Neutrophil (primary cell): ENCODE data around the gene BRWD1.

Experiments
- H3K27ac ChIP-seq: fragments of 200-600 bp; sonication (generic); 2 replicates; pipeline ENCODE4 v1.5.1; 2016; ENCODE audit warnings: mild to moderate bottlenecking, moderate library complexity
- H3K27me3 ChIP-seq: fragments of 200-600 bp; sonication (generic); 2 replicates; pipeline ENCODE4 v1.6.0; 2016; ENCODE audit warnings: mild to moderate bottlenecking
- H3K36me3 ChIP-seq: fragments of 200-600 bp; sonication (generic); 2 replicates; pipeline ENCODE4 v1.5.1; 2017
- H3K4me1 ChIP-seq, 2 experiments: fragments of 200-600 bp in 1 of 2; sonication (generic) in 1 of 2; 1 replicate in 1 of 2; 2 replicates in 1 of 2; pipeline versions ENCODE4 v1.5.1 to v1.6.1; 2013 to 2016; ENCODE audit warnings: low read depth in 1 of 2, low read length in 1 of 2, mild to moderate bottlenecking in 1 of 2, moderate library complexity in 1 of 2; ENCODE audit not compliant: control insufficient read depth in 1 of 2, insufficient read depth in 1 of 2
- H3K4me3 ChIP-seq, 2 experiments: fragments of 200-600 bp in 1 of 2; sonication (generic) in 1 of 2; 1 replicate in 1 of 2; 2 replicates in 1 of 2; pipeline ENCODE4 v1.5.1; 2013 to 2016; ENCODE audit warnings: low read depth in 1 of 2, low read length in 1 of 2, mild to moderate bottlenecking in 1 of 2, moderate library complexity in 1 of 2
- H3K9me3 ChIP-seq: fragments of 200-600 bp; sonication (generic); 2 replicates; pipeline ENCODE4 v1.5.1; 2016
- TF ChIP-seq, protein P1 (sequence below): fragments of 200-600 bp; sonication (generic); IDR thresholded peaks from 2 replicates; pipeline ENCODE4 v1.5.1; 2016; ENCODE audit warnings: antibody characterized with exemption

Gene BRWD1

DNA sequence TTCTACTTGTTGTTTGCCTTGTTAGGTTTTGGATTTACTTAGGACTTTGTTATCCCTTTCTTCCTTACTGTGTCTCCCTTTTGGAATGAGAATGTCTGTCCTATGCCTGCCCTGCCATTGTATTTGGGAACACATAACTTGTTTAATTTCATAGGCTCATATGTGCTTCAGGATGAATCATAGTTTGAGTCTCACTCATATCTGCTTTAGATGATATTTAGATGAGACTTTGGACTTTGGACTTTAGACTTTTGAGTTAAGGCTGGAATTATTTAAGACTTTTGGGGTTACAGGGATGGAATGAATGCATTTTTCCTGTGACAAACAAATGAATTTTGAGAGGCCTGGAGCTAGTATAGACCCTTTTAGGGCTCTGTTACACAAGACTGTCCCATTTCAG, 163.6 kb downstream of the BRWD1 start:
- Histone ChIP-seq H3K27me3 (no peaks in the 10 kb centered on the region), H3K4me3 (no peak overlapping the region), H3K4me1 (no peaks in the 10 kb centered on the region), H3K9me3 (no peaks in the 10 kb centered on the region), H3K27ac (no peak overlapping the region), H3K36me3 (no peaks in the 10 kb centered on the region)
- TF ChIP-seq, protein P1, sequence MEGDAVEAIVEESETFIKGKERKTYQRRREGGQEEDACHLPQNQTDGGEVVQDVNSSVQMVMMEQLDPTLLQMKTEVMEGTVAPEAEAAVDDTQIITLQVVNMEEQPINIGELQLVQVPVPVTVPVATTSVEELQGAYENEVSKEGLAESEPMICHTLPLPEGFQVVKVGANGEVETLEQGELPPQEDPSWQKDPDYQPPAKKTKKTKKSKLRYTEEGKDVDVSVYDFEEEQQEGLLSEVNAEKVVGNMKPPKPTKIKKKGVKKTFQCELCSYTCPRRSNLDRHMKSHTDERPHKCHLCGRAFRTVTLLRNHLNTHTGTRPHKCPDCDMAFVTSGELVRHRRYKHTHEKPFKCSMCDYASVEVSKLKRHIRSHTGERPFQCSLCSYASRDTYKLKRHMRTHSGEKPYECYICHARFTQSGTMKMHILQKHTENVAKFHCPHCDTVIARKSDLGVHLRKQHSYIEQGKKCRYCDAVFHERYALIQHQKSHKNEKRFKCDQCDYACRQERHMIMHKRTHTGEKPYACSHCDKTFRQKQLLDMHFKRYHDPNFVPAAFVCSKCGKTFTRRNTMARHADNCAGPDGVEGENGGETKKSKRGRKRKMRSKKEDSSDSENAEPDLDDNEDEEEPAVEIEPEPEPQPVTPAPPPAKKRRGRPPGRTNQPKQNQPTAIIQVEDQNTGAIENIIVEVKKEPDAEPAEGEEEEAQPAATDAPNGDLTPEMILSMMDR = no peak

DNA sequence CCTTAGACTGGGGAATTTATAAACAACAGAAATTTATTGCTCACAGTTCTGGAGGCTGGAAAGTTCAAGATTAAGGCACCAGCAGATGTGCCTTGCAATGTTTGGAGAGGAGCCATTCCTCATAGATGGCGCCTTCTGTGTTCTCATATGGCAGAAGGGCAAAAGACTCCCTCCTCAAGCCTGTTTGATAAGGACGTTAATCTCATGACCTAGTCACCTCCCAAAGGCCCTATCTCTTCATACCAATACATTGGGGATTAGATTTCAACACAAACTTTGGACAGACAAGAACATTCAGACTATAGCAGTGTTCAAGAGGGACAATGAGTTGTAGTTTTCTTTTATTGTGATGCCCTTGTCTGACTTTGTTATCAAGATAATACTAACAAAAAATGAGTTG, 164.5 kb downstream of the BRWD1 start:
- Histone ChIP-seq H3K4me3 (no peak overlapping the region), H3K27ac (no peak overlapping the region), H3K27me3 (no peaks in the 10 kb centered on the region), H3K9me3 (no peaks in the 10 kb centered on the region), H3K4me1 (no peaks in the 10 kb centered on the region), H3K36me3 (no peaks in the 10 kb centered on the region)
- TF ChIP-seq, protein P1 = no peak

DNA sequence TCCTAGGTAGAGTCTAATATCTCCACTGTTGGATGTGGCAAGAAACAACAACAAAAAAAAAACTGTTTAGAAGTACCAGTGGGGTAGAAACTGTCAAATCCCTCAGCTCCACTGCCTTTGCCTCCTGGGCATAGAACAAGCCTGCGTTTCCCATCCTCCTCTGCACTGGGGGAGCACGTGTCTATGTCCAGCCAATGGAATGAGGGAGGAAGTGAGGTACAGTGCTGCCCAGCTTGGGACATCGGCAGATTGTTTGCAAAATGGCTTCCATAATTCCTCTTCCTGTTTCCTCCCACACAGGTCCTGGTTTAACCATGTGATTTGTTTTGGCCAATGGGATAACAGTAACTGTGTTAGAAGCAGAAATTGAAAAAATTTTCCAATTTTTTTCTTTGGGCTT, 169.2 kb downstream of the BRWD1 start:
- no peaks in the 10 kb centered on the region for H3K27me3 ChIP-seq
- no peaks in the 10 kb centered on the region for H3K36me3 ChIP-seq
- H3K9me3 ChIP-seq = no peaks in the 10 kb centered on the region
- H3K4me3 ChIP-seq = no peak overlapping the region
- no peak overlapping the region for H3K27ac ChIP-seq
- H3K4me1 ChIP-seq = no peaks in the 10 kb centered on the region
- TF ChIP-seq, protein P1 = no peak

DNA sequence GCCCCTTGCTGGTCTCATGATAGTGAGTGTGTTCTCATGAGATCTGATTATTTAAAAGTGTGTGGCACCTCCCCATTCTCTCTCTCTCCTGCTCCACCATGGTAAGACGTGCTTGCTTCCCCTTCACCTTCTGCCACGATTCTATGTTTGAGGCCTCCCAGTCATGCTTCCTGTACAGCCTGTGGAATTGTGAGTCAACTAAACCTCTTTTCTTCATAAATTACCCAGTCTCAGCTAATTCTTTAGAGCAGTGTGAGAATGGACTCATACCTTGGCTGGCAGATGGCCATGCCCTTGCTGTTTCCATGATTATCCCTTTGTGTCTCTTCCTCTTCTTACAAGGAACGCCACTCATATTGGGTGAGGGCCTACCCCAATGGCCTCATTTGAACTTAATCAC, 170.5 kb downstream of the BRWD1 start:
- Histone ChIP-seq H3K36me3 (no peaks in the 10 kb centered on the region), H3K27ac (no peak overlapping the region), H3K9me3 (no peaks in the 10 kb centered on the region), H3K4me3 (no peak overlapping the region), H3K27me3 (no peaks in the 10 kb centered on the region), H3K4me1 (no peaks in the 10 kb centered on the region)
- TF ChIP-seq, protein P1 = no peak

DNA sequence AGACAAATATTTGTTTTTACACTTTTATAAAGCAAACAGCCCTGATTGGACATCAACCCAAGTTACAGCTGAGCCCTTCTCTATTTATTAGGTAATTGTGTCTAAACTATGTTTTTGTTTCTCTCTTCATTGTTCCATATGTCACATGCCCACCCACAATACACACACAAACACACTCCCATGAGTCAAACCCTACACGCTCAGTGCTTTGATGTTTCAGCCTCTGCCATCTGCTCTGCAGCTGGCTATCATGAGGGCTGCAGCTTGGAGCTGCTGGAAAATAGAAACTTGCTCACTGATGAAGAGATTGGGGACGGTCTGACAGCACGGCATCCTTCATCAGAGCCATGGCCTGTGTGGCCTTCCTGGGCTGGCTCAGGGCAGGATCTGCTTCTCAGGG, 171.9 kb downstream of the BRWD1 start:
- Histone ChIP-seq H3K27ac (no peak overlapping the region), H3K27me3 (no peaks in the 10 kb centered on the region), H3K4me3 (no peak overlapping the region), H3K36me3 (no peaks in the 10 kb centered on the region), H3K9me3 (no peaks in the 10 kb centered on the region), H3K4me1 (no peaks in the 10 kb centered on the region)
- TF ChIP-seq, protein P1 = no peak
